Upper lobe of left lung (tissue), 4 donors: ENCODE data around the gene NIPBL.

Experiments used
- POLR2A ChIP-seq, 4 donors: fragments of 450-650 bp; IDR thresholded peaks; one replicate each; pipeline ENCODE4 v1.5.1; 2016 to 2017; ENCODE audit warnings: antibody characterized with exemption in 4 of 4, mild to moderate bottlenecking in 2 of 4
- POLR2AphosphoS5 ChIP-seq, 2 donors: sonication (generic); formaldehyde crosslinking; IDR thresholded peaks; one replicate each; pipeline ENCODE4 v1.5.1; 2017; ENCODE audit warnings: antibody characterized with exemption in 2 of 2
- TF ChIP-seq, protein P1 (sequence below), 6 experiments: fragments of 450-650 bp in 4 of 6; fragments of 200-600 bp in 2 of 6; sonication (generic) in 2 of 6; IDR thresholded peaks; one replicate each; pipeline ENCODE4 v1.5.1; 2016 to 2019; ENCODE audit warnings: antibody characterized with exemption in 6 of 6

DNA sequence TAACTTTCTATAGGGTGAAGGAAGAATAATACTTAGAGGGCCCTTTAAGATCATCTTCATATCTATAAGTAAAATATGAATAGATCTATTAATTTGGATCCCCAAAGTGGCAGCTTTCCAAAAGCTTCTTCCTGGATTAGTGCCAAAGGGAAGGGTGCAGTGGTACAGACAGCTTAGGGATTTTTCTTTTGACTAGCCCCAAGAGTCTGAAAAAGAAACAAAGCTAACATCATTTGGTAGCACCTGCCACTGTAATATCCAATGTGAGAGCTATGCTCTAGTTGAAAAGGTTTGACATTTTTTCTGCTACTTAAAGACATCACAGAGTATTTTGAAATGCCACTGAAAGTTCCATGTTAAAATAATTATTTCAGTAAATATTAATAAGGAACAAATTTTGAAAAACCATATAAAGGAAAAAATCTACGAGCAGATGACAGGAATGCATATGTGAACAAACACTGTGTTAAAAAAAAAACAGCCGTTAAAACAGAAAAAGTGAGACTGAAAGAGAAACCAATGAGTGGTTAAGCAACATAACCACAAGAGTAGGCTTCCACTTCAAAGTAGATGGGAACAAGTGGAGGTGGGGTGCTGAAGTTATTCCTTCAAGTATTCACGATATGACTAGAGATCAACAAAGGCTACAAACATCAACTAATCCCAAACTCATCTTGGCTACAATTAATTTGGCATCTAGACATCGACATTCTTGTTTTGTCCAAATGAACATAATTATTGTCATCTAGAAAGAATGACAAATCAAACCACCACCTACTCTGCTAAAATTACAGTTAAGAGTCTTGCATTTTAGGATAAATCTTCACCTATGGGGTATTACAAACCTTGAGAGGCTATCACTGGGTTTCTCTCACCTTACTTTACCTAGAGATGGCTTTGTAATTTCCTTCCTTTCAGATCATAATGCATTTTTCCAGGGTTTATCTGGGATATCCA lies 235.1 kb downstream of the NIPBL start:
- TF ChIP-seq POLR2A (IDR thresholded peaks at IDR 0.05): no peak
- TF ChIP-seq, protein P1, sequence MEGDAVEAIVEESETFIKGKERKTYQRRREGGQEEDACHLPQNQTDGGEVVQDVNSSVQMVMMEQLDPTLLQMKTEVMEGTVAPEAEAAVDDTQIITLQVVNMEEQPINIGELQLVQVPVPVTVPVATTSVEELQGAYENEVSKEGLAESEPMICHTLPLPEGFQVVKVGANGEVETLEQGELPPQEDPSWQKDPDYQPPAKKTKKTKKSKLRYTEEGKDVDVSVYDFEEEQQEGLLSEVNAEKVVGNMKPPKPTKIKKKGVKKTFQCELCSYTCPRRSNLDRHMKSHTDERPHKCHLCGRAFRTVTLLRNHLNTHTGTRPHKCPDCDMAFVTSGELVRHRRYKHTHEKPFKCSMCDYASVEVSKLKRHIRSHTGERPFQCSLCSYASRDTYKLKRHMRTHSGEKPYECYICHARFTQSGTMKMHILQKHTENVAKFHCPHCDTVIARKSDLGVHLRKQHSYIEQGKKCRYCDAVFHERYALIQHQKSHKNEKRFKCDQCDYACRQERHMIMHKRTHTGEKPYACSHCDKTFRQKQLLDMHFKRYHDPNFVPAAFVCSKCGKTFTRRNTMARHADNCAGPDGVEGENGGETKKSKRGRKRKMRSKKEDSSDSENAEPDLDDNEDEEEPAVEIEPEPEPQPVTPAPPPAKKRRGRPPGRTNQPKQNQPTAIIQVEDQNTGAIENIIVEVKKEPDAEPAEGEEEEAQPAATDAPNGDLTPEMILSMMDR (IDR thresholded peaks at IDR 0.05): no peak
- no peak for TF ChIP-seq POLR2AphosphoS5 (IDR thresholded peaks at IDR 0.05)
